GM18526 (cell line): ENCODE data around the gene YAF2.

ENCODE experiments used
- POLR2A ChIP-seq: IDR thresholded peaks from 3 replicates; pipeline ENCODE4 v1.6.1; 2011; ENCODE audit not compliant: insufficient read length; ENCODE audit errors: extremely low read depth

The YAF2 gene

DNA sequence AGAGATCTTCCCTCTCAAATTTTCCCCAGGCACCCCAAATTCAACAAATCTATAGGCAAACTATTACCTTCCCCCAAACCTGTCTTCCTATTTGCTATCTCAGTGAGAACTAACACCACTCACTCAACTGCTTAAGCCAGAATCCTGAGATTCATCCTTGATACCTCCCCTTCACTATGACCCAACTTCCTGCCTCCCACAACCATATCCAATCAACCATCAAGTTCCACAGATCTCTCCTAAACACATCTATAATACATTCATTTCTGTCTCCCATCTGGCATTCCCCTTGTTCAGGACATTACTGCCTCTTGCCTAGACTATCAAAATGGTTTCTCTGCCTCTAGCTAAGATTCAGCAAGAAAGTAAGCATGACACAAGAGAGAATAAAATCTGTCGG lies 21.3 kb downstream of the YAF2 start:
- no peak for TF ChIP-seq POLR2A

GRCh38 chr12:42213954-42214426 lies 24.1 kb downstream of the YAF2 start:
- TF ChIP-seq POLR2A, result no peak

GRCh38 chr12:42213023-42213422 lies 25.0 kb downstream of the YAF2 start:
- TF ChIP-seq POLR2A, result no peak

DNA sequence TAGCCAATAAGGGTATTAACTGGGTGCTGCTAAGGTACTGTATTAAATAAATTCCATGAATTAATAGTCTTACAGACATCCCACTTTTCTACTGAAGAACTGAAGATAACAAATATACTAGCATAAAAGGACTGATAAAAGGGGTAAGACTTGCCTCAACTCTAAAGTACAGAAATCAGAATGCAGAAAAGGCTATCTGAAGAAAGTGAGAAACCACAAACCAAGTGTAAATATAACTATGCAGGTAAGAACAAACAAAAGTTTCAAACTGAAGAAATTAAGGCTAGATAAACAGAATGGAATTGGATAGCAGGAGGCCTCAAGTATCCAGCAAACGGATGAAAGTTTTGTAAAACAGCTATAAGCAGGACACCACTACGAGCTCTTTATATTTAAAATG lies 29.5 kb downstream of the YAF2 start:
- TF ChIP-seq POLR2A, result no peak

GRCh38 chr12:42204819-42205218 lies 33.2 kb downstream of the YAF2 start:
- TF ChIP-seq POLR2A, result no peak

GRCh38 chr12:42204362-42204761 lies 33.7 kb downstream of the YAF2 start:
- no peak for TF ChIP-seq POLR2A

DNA sequence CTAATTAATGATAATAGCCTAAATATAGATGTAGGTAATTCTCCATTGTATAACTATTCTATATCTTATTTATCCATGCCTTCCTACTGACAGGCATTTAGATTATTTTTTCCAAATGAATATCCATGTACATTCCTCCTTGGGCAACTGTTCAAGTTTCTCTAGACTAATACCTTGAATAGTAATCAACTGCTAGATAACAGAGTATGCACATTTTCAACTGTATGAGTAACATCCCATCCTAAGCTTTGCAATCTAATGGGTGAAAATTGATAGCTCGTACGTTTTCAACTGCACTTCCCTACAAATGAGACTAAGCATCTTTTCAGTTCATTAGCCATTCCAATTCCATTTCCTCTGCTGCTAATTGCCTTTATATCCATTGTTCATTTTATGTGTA lies 37.0 kb downstream of the YAF2 start:
- TF ChIP-seq POLR2A, result no peak

- no peak for TF ChIP-seq POLR2A
Observed at GRCh38 chr12:42199007-42199406, 39.0 kb downstream of the YAF2 start.

GRCh38 chr12:42196723-42197603 lies 41.1 kb downstream of the YAF2 start:
- TF ChIP-seq POLR2A, result no peak

DNA sequence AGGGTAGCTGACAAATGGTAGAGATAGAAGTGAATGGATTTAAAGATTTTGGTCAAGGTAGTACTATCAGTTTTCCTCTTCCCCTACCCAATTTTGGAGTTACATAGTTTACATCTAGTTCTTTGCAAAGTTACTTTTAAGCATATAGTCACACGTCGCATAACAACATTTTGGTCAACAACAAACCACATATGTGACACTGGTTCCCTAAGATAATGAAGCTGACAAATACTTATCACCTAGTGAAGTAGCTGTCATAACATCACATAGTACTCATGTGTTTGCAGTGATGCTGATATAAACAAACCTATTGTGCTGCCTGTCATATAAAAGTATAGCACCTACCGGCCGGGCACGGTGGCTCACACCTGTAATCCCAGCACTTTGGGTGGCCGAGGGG lies 45.4 kb downstream of the YAF2 start:
- no peak for TF ChIP-seq POLR2A

- TF ChIP-seq POLR2A, result no peak
Observed at GRCh38 chr12:42192258-42192657, 45.8 kb downstream of the YAF2 start.

GRCh38 chr12:42190376-42190775 lies 47.7 kb downstream of the YAF2 start:
- no peak for TF ChIP-seq POLR2A

- TF ChIP-seq POLR2A, result no peak
Observed at GRCh38 chr12:42187799-42188198, 50.2 kb downstream of the YAF2 start.

GRCh38 chr12:42186793-42187192 lies 51.3 kb downstream of the YAF2 start:
- no peak for TF ChIP-seq POLR2A

DNA sequence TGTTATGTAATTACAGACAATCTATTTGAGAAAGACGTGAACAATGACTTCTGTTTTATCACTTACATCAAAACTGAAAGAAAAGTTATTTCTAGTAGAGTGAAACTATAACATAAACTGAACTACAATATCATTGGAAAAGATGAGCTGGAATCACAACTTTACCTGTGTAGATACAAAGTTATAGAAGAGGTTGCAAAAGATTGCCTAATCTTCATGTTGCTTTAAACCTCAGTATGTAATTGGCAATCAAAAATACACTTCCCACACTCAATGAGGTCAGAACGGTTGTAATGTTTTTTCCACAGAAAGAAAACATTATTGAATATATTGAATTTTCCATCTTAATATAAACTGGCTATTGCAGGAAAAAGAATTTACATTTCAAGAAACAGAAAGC lies 55.7 kb downstream of the YAF2 start:
- no peak for TF ChIP-seq POLR2A

DNA sequence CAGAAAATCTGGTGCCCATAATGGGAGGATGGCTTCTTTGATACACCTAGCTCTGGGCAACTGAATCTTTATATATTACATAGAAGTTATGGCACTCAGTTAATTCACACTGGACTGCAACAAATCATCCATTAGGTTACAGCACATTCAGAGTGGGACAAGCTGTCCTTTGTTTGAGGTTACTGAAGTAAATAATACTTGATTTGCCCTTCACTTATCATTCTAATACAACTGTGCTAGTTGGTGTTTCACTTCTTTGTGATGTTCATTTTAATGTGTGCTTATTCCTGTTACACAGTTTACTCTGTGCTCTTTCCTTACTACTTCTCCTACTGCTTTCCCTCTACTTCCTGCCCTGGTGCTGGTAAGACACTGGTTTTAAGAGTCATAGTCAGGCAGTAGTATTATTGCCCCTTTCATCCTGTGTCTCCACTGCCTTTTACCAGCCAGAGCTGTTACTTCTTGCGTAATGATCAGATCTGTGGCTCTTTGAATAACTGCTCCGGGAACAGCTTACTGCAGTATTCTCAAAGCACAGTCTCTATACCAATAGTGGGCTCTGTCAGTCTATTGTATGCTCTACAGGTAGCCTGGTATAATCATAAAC lies 57.0 kb downstream of the YAF2 start:
- no peak for TF ChIP-seq POLR2A
